ENCODE results near the gene PRDM16. TPM values are rescaled to one million over a fixed set of nuclear protein-coding genes. Genes with fewer than 3 reads are reported as not detected.

PRDM16 gene
- total RNA-seq, 1 donor from 2014 or later, result not detected

DNA sequence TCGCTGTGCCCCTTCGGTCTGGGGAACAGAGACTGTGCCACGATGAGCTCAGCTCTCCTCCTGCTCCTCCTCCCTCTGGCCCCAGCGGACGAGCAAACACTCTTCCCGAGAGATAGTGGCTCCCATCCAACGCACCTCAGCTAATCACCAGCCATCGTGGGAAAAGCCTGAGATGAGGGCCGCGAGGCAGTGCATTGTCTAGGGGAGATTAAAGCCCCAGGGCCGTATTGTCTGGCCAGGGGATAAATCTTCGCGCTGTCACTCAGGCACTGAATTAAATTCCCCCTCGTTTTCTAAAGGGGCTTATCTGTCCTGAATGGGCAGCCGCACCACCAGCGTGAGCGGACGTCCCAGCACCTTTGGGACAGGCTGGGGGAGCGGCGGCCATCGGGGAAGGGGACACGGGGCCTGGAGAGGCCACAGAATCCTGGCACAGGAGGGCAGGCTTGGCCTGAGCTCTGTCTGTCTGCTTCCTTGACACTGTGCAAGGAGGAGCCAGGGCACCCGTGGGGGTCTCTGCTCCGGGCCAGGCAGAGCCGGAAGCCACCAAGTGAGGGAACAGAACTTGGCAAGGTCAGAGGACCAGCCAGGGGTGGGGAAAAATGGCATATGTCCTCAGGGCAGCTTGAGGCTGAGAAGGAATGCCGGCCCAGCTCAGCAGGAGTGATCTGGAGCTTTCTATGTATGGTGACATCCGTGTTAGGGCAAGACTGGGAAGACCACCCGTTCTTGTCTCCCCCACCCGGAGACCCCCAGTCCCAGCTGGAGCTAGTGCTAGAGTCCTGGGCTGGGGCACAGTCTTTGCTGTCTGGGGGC lies 32.3 kb downstream of the PRDM16 start:
- no peak for DNase-seq (ENCODE audit: low read depth)

DNA sequence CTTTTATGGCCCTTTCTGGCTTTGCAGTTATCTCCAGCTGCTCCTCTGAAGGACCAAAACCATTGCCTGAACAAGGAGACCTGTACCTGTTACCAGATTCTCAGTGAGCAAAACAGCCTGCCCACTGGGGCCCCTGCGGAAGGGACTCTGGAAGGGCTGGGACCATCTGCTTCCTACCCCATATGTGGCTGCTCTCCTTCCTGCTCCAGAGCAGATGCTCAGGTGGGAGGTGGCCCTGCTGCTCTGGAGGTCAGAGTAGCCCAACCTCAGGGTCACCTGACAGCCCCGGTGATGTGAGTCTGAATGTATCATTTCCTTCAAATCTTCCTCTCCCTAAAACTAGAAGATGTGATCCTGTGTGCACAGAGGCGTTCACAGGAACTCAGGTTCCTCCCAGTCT lies 33.6 kb downstream of the PRDM16 start:
- no peak for DNase-seq (ENCODE audit: low read depth)

DNA sequence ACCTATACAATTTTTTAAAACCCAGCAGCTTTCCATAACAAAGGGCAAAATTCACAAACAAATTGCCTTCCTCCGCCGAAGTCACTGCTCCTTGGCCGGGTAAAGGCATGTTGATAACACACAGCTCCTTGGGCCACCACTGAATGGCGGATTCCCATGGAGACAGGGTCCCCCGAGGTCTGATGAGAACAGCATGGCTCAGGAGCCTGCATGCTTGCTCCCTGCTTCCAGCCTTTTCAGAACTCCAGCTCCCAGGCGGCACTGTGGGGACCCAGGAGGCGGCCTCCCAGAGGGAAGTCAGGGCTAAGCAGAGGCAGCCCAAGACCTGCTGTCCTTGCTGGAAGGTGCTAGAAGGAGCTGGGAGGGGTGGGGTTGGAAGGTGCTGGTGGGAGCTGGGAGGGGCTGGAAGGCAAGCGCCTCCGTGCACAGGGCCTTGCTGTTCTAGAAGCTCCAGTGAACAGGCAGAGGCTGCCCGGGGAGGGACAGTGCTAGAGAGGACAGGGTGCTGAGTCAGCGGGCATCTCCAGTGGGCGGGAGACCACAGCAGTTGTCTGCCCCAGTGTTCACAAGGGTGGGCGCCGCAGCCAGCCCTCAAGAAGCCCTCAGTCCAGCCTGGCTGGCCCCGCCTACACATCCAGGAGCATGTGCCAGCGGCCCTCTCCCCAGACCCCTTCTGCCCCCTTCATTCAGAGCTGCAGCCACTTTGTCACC lies 35.1 kb downstream of the PRDM16 start:
- DNase-seq (ENCODE audit: low read depth), result no peak

DNA sequence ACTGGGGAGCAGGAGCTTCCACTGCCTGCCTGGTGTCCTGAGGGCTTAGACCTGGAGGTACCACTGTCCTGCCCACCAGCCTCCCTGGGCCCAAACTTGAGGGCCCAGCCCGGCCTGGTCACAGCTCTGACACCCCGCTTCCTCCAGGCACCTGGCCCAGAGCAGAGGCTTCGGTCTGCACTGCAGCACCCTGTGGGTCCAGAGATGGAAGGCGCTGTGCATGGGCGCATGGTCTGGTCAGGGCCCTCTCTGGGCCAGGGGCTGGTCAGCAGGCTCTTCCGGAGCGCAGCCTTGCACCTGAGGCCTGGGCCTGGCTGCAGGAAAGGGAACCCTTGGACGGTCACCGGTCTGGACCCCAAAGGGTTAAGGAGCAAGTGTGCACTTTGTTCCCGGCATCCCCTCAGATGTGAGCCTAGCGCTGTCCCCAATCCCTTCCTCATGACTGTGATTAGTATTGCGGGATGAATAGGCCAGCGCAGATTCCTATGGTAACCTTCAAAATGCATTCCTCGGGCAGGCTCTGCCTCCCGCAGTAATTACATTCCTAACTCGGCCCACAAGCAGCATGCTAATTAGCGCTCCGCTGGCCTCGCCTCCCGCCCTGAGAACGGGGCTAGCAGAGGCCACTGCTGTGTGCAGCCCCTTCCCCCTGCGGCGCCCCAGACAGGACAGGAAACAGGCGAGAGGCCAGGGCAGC lies 36.3 kb downstream of the PRDM16 start:
- DNase-seq (ENCODE audit: low read depth), result no peak

DNA sequence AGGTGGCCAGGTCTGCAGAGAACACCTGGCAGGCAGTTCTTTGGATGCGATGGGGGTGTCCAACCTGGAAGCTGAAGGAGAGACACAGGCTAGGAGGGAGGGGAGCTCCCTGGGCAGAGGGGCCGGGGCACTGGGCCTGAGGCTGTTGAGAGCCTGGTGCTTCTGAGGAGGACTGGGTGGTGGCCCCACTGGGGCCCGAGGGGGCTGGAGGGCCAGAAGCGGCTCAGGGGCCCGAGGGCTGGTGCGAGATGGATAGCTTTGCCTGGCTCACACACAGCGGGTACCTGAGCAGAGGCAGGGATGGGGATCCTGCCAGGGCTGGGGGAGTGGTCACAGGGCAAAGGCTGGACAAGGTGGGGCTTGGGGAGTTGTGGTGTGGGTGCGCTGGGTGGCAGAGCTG lies 37.2 kb downstream of the PRDM16 start:
- no peak for DNase-seq (ENCODE audit: low read depth)

DNA sequence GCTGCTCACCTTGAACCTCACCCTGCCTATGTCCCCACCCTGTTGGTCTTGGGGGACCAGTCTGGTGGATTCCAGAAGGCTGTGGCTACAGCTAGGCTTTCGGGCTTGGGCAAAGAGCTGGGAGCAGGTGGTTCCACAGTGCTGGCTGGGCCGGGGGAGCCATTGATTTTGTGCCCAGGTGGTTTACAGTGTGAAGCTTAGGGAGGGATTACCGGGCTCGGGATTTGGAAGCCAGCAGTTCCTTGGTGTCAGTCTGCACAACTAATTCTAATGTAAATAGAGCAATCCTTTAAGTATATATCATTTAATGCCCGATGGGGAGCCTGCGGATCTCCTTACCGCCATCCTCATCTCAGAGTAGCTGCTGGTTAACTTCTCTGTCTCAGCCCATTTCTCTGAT lies 38.2 kb downstream of the PRDM16 start:
- DNase-seq (ENCODE audit: low read depth), result no peak

DNA sequence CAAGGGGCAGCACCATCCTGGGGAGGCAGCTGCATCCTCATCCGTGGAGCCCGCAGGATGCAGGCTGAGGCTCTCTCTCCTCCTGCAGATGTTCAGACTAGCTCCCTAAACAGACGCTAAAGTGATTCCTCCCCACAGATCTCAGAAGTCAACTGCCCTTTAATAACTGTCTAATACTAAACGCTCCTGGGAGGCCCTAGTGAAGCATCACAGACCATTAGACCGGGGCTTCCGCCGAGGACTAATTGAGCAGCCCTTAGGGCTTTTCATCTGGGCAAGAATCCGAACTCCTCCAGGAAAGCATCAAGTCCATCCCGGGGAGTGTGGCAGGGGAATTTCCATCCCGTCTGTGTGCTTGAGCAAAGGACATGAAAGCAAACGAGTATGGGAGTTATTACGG lies 40.4 kb downstream of the PRDM16 start:
- no peak for DNase-seq (ENCODE audit: low read depth)

DNA sequence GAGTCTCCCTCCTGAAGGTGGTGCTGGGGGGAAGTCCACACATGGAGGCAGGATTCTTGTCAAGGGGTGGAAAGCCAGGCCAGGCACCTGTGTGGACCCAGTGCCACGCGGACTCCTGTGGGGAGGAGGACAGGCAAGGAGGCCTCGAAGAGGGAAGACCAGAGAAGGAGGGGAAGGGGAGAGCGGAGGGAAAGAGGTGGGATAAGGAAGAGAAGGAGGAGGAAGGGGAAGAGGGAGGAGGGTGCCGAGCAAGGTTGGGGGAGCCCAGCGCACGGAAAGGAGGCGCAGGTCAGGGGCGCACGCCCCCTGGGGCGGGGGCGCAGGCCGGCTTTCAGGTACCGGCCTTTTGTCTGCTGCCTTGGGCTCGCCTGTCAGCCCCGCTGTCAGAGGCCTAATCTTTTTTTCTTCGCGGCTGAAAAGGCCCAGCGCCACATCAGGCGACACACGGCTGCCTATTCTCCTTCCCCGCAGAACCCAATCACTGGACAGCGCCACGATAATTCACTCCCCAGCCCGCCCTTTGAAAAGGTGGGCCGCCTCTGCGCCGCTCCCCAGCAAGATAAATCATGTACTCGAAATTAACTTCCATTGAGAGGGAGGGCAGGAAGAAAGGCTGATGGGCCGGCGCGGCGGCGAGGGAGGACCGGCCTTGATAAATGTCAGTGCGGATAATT lies 42.5 kb downstream of the PRDM16 start:
- no peak for DNase-seq (ENCODE audit: low read depth)

DNA sequence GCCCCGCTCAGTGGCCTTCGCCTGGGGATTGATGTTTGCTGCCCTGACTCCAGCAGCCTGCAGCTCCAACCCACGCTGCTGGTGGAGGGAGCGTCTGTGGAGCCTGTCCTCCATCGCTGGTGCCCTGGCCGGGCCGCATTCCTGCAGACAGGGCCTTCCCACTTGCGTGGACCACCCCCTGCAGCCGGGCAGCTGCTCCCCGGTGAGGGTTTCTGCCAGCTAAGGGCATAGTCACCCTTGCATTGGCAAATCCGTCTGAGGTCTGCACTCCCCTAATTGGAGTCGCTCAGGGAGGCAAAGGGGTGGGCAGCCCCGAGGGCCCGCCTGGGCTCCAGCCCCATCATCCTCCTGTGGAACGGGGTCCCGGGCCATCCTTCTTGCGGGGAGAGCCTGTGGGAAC lies 43.5 kb downstream of the PRDM16 start:
- no peak for DNase-seq (ENCODE audit: low read depth)

DNA sequence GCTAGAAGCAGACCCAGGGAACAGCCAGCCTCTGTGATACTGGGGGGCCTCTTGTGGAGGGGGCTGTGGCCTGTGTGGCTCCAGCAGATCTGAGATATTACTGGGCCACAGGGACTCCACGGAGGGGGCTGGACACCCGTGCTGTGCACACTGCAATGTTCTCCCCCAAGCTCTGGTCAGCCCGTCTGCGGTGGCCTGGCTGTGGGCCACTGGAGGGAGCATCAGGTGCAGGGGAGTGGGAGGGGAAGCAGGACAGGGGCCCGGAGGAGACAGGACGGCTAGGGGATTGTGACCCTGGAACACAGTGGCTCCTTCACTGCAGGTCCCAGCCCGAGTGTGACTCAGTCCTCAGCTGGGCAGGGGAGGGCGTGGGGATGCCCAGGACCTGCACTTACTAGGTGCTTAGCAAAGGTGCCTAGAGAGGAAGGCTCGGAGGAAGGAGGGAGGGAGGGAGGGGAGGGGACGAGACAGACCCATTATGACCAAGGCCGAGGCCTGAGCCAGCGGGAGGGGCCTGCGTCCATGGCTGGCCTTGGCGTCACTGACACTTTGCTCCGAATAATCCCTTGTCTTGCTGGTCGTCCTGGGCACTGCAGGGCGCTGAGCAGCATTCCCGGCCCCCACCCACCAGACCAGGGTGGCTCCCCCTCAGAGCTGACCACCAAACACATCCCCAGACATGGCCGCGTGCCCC lies 44.2 kb downstream of the PRDM16 start:
- no peak for DNase-seq (ENCODE audit: low read depth)

DNA sequence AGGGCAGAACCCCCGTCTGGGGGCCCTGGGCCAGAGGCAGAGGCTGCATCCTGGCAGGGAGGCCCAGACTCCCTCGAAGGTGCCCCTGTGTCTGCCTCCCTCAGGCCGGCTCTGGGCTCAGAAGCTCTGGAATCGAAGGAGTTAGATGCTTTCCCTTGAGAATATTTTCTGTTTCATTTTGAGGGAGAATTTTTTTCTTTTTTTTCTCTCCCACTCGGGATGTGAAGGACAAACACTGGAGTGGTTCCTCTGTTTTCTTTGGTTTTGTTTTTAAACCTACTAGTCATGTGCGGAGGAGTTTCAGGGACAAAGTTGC lies 44.7 kb downstream of the PRDM16 start:
- DNase-seq (ENCODE audit: low read depth), result no peak

DNA sequence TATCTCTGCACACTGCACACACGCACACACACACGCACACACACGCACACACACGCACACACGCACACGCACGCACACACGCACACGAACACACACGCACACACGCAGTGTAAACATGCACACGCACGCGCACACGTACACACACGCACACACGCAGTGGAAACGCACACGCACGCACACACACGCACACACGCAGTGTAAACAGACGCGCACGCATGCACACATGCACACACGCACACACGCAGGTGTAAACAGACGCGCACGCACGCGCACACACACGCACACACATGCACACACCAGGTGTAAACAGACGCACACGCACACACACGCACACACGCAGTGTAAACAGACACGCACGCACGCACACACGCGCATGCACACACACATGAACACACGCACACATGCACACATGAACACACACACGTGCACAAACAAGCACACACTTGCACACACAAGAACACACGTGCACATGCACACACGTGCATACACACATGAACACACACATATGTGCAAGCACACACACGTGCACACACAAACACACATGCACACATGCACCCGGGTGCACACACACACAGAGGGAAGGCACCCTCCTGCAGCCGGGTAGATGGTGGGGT lies 45.2 kb downstream of the PRDM16 start:
- DNase-seq (ENCODE audit: low read depth), result no peak

DNA sequence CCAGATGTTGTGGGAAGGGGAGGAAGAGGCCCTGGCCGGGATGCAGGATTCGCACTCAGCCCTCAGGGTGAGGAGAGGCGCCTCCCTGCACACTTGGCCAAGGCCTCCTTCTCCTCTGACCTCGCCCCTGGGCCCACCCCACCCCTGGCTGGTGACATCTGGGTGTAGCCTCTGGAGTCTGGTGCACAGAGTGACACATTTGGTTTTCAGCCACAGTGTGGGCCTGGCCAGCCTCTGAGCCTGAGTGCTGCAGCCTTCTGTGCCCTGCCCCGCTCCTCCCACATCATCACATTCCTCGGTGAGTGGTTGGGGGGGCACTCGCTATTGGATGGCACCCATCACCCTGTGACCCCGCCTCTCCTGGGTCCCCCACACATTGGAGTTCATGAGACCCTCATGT lies 45.8 kb downstream of the PRDM16 start:
- DNase-seq (ENCODE audit: low read depth), result no peak

DNA sequence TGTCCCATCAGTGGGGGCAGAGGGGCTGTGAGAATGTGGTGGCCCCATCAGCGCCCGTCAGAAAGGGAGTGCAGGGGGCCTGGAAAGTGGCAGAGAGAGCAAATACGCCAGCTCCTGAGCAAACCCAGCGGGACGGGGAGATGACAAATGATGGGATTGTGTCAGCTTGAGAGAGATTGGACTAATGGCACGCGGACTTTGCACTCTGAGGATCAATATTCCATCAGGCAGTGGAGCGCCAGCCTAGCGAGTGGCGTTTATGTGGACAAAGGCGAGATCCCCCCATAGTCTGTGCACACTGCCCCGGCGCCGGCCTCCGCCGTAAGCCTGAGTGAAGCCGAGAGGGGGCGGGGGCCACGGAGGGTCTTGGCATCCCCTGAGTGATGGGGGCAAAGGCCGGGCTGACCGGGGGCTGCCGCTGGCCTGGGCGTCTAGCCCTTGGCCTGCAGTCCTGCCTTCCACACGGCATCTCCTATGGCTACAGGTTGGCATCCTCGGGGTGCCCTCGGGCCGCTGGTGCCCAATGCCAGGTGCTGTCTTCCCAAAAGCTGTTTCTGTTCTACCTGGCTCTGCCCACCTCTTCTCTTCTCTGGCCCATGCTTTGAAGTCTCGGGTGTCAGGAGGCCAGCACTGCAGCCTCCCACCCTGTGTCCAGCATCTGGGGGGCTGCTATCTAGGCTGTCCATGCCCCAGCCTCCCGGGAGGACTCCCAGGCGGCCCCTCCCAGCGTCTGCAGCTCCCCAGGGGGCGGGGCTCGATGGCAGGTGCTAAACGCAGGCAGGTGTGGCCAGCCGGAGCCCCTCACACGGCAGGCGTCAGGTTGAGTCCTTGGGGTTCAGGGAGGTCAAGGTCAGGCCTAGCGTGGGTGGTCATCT lies 46.5 kb downstream of the PRDM16 start:
- DNase-seq (ENCODE audit: low read depth), result no peak

DNA sequence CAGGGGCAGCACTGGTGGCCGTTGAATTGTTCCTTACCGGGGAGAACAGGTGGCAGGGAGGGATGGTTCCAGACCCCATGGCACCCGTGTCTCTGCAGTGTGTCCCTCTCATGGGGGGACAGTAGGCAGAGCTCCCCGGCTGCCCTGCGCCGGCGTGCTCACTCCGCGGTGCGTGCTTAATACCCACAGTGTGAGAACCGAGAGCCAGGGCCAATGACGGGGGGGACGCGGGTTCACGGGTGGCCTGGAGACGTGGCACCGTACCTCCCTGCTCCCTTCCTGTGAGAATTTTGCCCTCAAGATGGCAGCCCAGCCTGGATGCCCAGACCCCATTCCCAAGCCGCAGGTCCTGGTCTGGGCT lies 47.1 kb downstream of the PRDM16 start:
- DNase-seq (ENCODE audit: low read depth), result no peak

DNA sequence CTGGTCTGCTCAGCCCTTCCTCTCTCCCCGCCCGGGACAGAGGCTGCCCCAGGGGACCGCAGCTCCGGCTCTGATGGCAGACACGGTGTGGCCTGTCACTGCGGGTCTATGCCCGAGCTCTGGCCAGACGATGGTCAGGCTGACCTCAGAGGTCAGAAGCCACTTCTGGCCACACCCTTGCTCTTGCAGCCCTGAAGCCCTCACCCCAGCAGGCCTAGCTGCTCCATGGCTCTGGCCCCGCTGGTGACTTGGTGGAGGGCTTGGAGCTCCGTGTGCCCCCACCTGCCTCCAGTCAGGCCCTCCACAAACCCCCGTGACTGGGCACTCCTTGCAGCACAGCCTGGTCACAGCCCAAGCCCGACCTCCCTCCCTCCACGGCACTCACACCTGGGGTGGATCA lies 47.6 kb downstream of the PRDM16 start:
- DNase-seq (ENCODE audit: low read depth), result no peak

DNA sequence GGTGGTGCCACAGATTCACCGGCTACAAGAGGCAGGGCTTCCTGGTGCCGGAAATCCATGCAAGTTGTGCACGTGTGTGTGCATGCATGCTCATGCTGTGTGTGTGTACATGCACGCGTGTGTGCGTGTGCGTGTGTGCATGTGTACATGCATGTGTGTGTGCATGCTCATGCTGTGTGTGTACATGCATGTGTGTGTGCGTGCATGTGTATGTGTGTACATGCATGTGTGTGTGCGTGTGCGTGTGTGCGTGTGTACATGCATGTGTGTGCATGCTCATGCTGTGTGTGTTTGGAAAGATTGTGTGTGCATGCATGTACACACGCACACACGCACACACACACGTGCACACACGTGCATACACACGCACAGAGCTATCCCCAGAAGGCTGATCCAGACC lies 48.9 kb downstream of the PRDM16 start:
- no peak for DNase-seq (ENCODE audit: low read depth)

DNA sequence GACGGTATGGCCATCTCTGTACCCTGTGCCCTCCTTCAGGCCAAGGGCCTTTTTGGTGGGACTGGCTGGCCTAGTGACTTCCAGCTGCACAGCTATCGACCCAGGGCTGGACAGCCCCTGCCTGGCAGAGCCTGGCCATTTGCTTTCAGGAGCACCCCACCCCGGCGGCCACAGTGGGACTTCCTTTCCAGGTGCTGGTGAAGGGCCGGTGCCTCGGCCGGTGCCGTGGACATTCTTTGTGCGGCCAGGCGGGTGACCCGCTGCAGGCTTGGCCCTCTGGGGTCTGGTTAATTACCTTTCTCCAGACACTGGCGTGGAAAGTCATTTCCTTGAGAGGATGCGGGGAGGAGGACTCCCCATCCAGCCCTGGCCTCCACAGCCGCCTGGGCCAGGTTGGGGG lies 50.1 kb downstream of the PRDM16 start:
- no peak for DNase-seq (ENCODE audit: low read depth)

DNA sequence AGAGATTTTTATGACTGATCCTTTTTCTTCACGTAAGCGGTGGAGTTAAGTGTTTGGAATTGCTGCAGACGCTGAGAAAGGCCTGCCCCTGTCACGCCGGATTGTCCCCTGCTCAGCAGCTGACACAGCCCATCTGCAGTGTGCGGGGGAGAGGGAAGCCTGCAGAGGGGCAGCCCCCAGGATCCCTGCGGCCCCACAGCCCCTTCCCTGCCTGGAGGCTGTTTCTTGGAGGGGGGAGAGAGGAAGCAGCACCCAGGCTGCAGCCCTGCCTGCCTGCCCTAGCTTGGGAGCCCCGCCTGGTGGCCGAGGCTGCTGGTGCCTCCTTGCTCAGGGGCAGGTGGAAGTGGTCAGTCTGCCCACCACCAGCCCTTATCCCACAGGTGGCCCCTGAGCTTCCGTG lies 50.7 kb downstream of the PRDM16 start:
- DNase-seq (ENCODE audit: low read depth), result no peak

DNA sequence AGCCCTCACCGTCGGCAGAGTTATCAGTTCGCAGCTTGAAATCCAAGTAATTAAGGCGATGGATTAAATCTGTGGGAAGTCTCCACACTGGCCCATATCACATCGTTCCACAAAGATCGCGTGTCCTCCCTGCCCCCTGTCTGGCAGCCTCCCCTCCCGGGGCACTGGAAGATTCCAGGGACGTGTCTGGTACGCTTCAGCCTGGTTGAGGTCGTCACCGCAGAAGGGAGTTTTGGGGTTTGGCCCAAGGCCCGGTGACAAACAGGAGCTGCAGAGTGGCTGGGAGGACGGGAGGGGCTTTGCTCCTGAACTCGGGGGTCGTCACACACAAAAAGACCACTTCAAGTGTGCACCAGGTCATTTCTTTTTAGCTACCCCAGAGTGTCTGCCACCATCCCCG lies 51.1 kb downstream of the PRDM16 start:
- no peak for DNase-seq (ENCODE audit: low read depth)
